Muscle of leg (tissue), 16 donors: Measurements from ENCODE around the gene ZKSCAN1. TPM values are rescaled to one million over a fixed set of nuclear protein-coding genes. Genes with fewer than 3 reads are reported as not detected.
A peak's percentile ranks its signal among the peaks of the same experiment; 100 is the strongest.
"Not testable (repeated sequence)": the region's sequence is repeated elsewhere in the genome, so short reads cannot be mapped to it uniquely, and the experiment has no call there.

Experiments used
- DNase-seq: peaks from one replicate; pipeline ENCODE4 v3.0.0; 2013
- H3K27ac ChIP-seq: one replicate; pipeline ENCODE4 v1.5.1; 2013; ENCODE audit warnings: mild to moderate bottlenecking, low read length, control low read depth
- H3K27me3 ChIP-seq: one replicate; pipeline ENCODE4 v1.6.1; 2013; ENCODE audit warnings: low read length; ENCODE audit not compliant: control insufficient read depth, insufficient read depth
- H3K36me3 ChIP-seq: one replicate; pipeline ENCODE4 v1.6.1; 2013; ENCODE audit warnings: low read length; ENCODE audit not compliant: control insufficient read depth, insufficient read depth
- H3K4me1 ChIP-seq: one replicate; pipeline ENCODE4 v1.6.1; 2013; ENCODE audit warnings: low read length; ENCODE audit not compliant: control insufficient read depth, insufficient read depth
- H3K4me3 ChIP-seq: one replicate; pipeline ENCODE4 v1.5.1; 2013; ENCODE audit warnings: low read length, control low read depth
- H3K9me3 ChIP-seq: replicated peaks from 2 replicates; pipeline ENCODE4 v1.6.1; 2013; ENCODE audit warnings: low read depth, low read length; ENCODE audit not compliant: control insufficient read depth
- WGBS: methylation state at CpG from one replicate; pipeline ENCODE4 v1.1.5; 2013; ENCODE audit warnings: missing lambda C conversion rate; ENCODE audit not compliant: insufficient coverage; 5-methylcytosine and 5-hydroxymethylcytosine counted together
- long read RNA-seq, 11 donors: transcript quantifications; one replicate each; lab custom pipeline, GENCODE V29; 2026
- polyA plus RNA-seq, 8 donors: library from polyadenylated mRNA; unstranded; fragments of 120-200 nt; gene quantifications; one replicate each; pipeline versions ENCODE4 v1.2.1 to v1.2.3, GENCODE V29; 2013; ENCODE audit warnings: inconsistent platforms in 1 of 8, low replicate concordance in 1 of 8; ENCODE audit not compliant: insufficient read length in 8 of 8, insufficient read depth in 1 of 8
- total RNA-seq: library from RNA; stranded (reverse); fragments of 120-200 nt; gene quantifications from one replicate; pipeline ENCODE4 v1.2.4, GENCODE V29; 2013

ZKSCAN1 gene
- total RNA-seq (48.2 TPM), polyA plus RNA-seq (10 to 100 TPM; 20.6 to 37.3 (median 26.9) TPM)
- long read RNA-seq, donor 1, full-length matches to known transcripts = 5 of 5 reads
- long read RNA-seq, donor 1, partial matches to known transcripts = 0 of 5 reads
- long read RNA-seq, donor 1, other reads (novel, unspliced or antisense) = 0 of 5 reads
- long read RNA-seq, donor 2 = 0 reads
- long read RNA-seq, donor 3, full-length matches to known transcripts = 5 of 5 reads
- long read RNA-seq, donor 3, partial matches to known transcripts = 0 of 5 reads
- long read RNA-seq, donor 3, other reads (novel, unspliced or antisense) = 0 of 5 reads
- long read RNA-seq, donor 4, full-length matches to known transcripts = 3 of 3 reads
- long read RNA-seq, donor 4, partial matches to known transcripts = 0 of 3 reads
- long read RNA-seq, donor 4, other reads (novel, unspliced or antisense) = 0 of 3 reads
- long read RNA-seq, donor 5, full-length matches to known transcripts = 6 of 6 reads
- long read RNA-seq, donor 5, partial matches to known transcripts = 0 of 6 reads
- long read RNA-seq, donor 5, other reads (novel, unspliced or antisense) = 0 of 6 reads
- long read RNA-seq, donor 6, full-length matches to known transcripts = 7 of 7 reads
- long read RNA-seq, donor 6, partial matches to known transcripts = 0 of 7 reads
- long read RNA-seq, donor 6, other reads (novel, unspliced or antisense) = 0 of 7 reads
- long read RNA-seq, donor 7, full-length matches to known transcripts = 7 of 7 reads
- long read RNA-seq, donor 7, partial matches to known transcripts = 0 of 7 reads
- long read RNA-seq, donor 7, other reads (novel, unspliced or antisense) = 0 of 7 reads
- long read RNA-seq, donor 8, full-length matches to known transcripts = 7 of 7 reads
- long read RNA-seq, donor 8, partial matches to known transcripts = 0 of 7 reads
- long read RNA-seq, donor 8, other reads (novel, unspliced or antisense) = 0 of 7 reads
- long read RNA-seq, donor 9, full-length matches to known transcripts = 2 of 2 reads
- long read RNA-seq, donor 9, partial matches to known transcripts = 0 of 2 reads
- long read RNA-seq, donor 9, other reads (novel, unspliced or antisense) = 0 of 2 reads
- long read RNA-seq, donor 10, full-length matches to known transcripts = 8 of 8 reads
- long read RNA-seq, donor 10, partial matches to known transcripts = 0 of 8 reads
- long read RNA-seq, donor 10, other reads (novel, unspliced or antisense) = 0 of 8 reads
- long read RNA-seq, donor 11, full-length matches to known transcripts = 4 of 4 reads
- long read RNA-seq, donor 11, partial matches to known transcripts = 0 of 4 reads
- long read RNA-seq, donor 11, other reads (novel, unspliced or antisense) = 0 of 4 reads

- Histone ChIP-seq H3K9me3 (no peaks in the 10 kb centered on the region), H3K4me1 (peaks cover 7% of the 10 kb centered on the region), H3K27me3 (no peaks in the 10 kb centered on the region), H3K4me3 (peak within 1 kb of the TSS; percentile 100), H3K27ac (peak within 1 kb of the TSS; percentile 94), H3K36me3 (peaks cover 4% of the 10 kb centered on the region)
- DNase-seq = peak; percentile 96
- WGBS = 0% methylated on average over 47 of the region's 70 CpGs
These were observed at the start of gene ZKSCAN1 for GRCh38 chr7:100015232-100016214. Gene ZKSCAN1, plus strand, starts transcription at chr7:100015596. Its CDS starts 7,911 bp downstream, at chr7:100023507.

GRCh38 chr7:99969298-99969697, 46.1 kb upstream of the ZKSCAN1 start:
- no peak for DNase-seq
- H3K4me1 ChIP-seq = no peaks in the 10 kb centered on the region
- H3K9me3 ChIP-seq = no peaks in the 10 kb centered on the region
- WGBS = no CpG with 5 or more reads among the region's 3 CpGs
- no peaks in the 10 kb centered on the region for H3K36me3 ChIP-seq
- H3K27ac ChIP-seq = no peak overlapping the region
- peaks cover 8% of the 10 kb centered on the region for H3K27me3 ChIP-seq
- no peak overlapping the region for H3K4me3 ChIP-seq

- H3K9me3 ChIP-seq, H3K36me3 ChIP-seq, H3K27ac ChIP-seq: not testable (repeated sequence)
These were observed 45.6 kb upstream of the ZKSCAN1 start for GRCh38 chr7:99969813-99970212.

GRCh38 chr7:99971242-99971641, 44.2 kb upstream of the ZKSCAN1 start:
- no peaks in the 10 kb centered on the region for H3K9me3 ChIP-seq
- DNase-seq = no peak
- H3K27me3 ChIP-seq = peaks cover 6% of the 10 kb centered on the region
- WGBS = 67% methylated on average over 1 of the region's 4 CpGs
- H3K4me3 ChIP-seq = no peak overlapping the region
- H3K36me3 ChIP-seq = no peaks in the 10 kb centered on the region
- no peaks in the 10 kb centered on the region for H3K4me1 ChIP-seq
- no peak overlapping the region for H3K27ac ChIP-seq

More at GRCh38 chr7:99969813-99970212, 45.6 kb upstream of the ZKSCAN1 start:
- not testable (repeated sequence) for H3K4me3 ChIP-seq, H3K4me1 ChIP-seq, DNase-seq, H3K27me3 ChIP-seq
- WGBS = no CpG with 5 or more reads among the region's 1 CpG

GRCh38 chr7:99973817-99974216, 41.6 kb upstream of the ZKSCAN1 start:
- H3K4me3 ChIP-seq, H3K36me3 ChIP-seq, H3K9me3 ChIP-seq, H3K27me3 ChIP-seq, H3K4me1 ChIP-seq, DNase-seq, H3K27ac ChIP-seq: not testable (repeated sequence)
- WGBS = no CpG with 5 or more reads among the region's 7 CpGs

GRCh38 chr7:99974681-99975080, 40.7 kb upstream of the ZKSCAN1 start:
- Histone ChIP-seq H3K9me3 (no peaks in the 10 kb centered on the region), H3K4me1 (no peaks in the 10 kb centered on the region), H3K27me3 (no peaks in the 10 kb centered on the region), H3K27ac (no peak overlapping the region), H3K36me3 (no peaks in the 10 kb centered on the region), H3K4me3 (no peak overlapping the region)
- WGBS = no CpG with 5 or more reads among the region's 1 CpG
- DNase-seq = no peak

- Histone ChIP-seq H3K27ac (no peak within 1 kb of the TSS), H3K4me3 (no peak within 1 kb of the TSS), H3K9me3 (no peaks in the 10 kb centered on the region), H3K4me1 (no peaks in the 10 kb centered on the region), H3K36me3 (no peaks in the 10 kb centered on the region), H3K27me3 (no peaks in the 10 kb centered on the region)
- DNase-seq = no peak
- WGBS = 91% methylated on average over 2 of the region's 5 CpGs
These were observed 39.4 kb upstream of the ZKSCAN1 start, which contains the start of gene AZGP1 for GRCh38 chr7:99975782-99976521. Gene AZGP1, minus strand, starts transcription at chr7:99976031. Its CDS starts 11 bp downstream, at chr7:99976020.

- WGBS = 83% methylated on average over 10 of the region's 13 CpGs
- no peaks in the 10 kb centered on the region for H3K9me3 ChIP-seq
- no peaks in the 10 kb centered on the region for H3K4me1 ChIP-seq
- H3K27ac ChIP-seq = no peak overlapping the region
- H3K4me3 ChIP-seq = no peak overlapping the region
- H3K27me3 ChIP-seq = no peaks in the 10 kb centered on the region
- no peaks in the 10 kb centered on the region for H3K36me3 ChIP-seq
- DNase-seq = no peak
These were observed 38.8 kb upstream of the ZKSCAN1 start for GRCh38 chr7:99976626-99977025.
